PFSK-1 (cell line): ENCODE measurements around the gene IVNS1ABP.

Experiments used
- FOXP2 ChIP-seq: optimal IDR thresholded peaks from 2 replicates; pipeline ENCODE3; 2011; ENCODE audit warnings: borderline replicate concordance, control low read depth, inconsistent platforms; ENCODE audit not compliant: insufficient read depth; ENCODE audit errors: extremely low read length, extremely low read depth
- POLR2AphosphoS5 ChIP-seq: IDR thresholded peaks from 2 replicates; pipeline ENCODE4 v1.6.1; 2012; ENCODE audit warnings: low read depth, mild to moderate bottlenecking, control low read depth, low read length, moderate library complexity
- SIN3A ChIP-seq: IDR thresholded peaks from 2 replicates; pipeline ENCODE4 v1.6.1; 2012; ENCODE audit warnings: mild to moderate bottlenecking, low read length, moderate library complexity, borderline replicate concordance; ENCODE audit not compliant: insufficient read depth
- TAF1 ChIP-seq: IDR thresholded peaks from 2 replicates; pipeline ENCODE4 v1.6.1; 2012; ENCODE audit warnings: low read length, control low read depth, borderline replicate concordance; ENCODE audit not compliant: insufficient read depth
- TF ChIP-seq, protein P1 (sequence below), 2 experiments: IDR thresholded peaks; 2 replicates each; pipeline versions ENCODE4 v1.6.1 to v1.8.0; 2011 to 2012; ENCODE audit warnings: low read depth in 2 of 2, low read length in 2 of 2, control low read depth in 1 of 2, inconsistent platforms in 1 of 2, mild to moderate bottlenecking in 1 of 2, moderate library complexity in 1 of 2; ENCODE audit not compliant: insufficient read depth in 1 of 2

IVNS1ABP gene

DNA sequence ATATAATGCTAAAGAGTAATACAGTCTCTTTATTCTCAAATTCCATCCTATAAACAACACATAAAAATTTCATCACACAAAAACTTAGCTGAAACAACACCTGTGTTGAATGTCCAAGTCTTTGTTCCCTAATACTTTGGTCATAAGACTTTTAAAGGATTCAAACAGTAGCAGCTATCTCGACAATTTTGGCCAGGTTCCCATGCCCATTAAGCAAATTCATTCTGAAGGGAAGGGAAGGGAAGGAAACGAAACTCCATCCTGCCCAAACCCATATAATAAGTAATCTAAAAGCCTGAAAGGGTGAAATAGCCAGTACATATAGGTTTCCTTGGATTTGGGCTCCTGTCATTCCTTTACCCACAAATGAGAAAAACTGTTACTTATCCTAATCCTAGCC is 7.5 kb downstream of the IVNS1ABP start:
- TF ChIP-seq POLR2AphosphoS5: no peak
- TF ChIP-seq TAF1: no peak
- TF ChIP-seq, protein P1, sequence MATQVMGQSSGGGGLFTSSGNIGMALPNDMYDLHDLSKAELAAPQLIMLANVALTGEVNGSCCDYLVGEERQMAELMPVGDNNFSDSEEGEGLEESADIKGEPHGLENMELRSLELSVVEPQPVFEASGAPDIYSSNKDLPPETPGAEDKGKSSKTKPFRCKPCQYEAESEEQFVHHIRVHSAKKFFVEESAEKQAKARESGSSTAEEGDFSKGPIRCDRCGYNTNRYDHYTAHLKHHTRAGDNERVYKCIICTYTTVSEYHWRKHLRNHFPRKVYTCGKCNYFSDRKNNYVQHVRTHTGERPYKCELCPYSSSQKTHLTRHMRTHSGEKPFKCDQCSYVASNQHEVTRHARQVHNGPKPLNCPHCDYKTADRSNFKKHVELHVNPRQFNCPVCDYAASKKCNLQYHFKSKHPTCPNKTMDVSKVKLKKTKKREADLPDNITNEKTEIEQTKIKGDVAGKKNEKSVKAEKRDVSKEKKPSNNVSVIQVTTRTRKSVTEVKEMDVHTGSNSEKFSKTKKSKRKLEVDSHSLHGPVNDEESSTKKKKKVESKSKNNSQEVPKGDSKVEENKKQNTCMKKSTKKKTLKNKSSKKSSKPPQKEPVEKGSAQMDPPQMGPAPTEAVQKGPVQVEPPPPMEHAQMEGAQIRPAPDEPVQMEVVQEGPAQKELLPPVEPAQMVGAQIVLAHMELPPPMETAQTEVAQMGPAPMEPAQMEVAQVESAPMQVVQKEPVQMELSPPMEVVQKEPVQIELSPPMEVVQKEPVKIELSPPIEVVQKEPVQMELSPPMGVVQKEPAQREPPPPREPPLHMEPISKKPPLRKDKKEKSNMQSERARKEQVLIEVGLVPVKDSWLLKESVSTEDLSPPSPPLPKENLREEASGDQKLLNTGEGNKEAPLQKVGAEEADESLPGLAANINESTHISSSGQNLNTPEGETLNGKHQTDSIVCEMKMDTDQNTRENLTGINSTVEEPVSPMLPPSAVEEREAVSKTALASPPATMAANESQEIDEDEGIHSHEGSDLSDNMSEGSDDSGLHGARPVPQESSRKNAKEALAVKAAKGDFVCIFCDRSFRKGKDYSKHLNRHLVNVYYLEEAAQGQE (IDR thresholded peaks at IDR 0.05; ENCODE audit: insufficient read depth in 1 of 2, low read depth in 2 of 2, low read length in 2 of 2): no peak
- no peak for TF ChIP-seq SIN3A

DNA sequence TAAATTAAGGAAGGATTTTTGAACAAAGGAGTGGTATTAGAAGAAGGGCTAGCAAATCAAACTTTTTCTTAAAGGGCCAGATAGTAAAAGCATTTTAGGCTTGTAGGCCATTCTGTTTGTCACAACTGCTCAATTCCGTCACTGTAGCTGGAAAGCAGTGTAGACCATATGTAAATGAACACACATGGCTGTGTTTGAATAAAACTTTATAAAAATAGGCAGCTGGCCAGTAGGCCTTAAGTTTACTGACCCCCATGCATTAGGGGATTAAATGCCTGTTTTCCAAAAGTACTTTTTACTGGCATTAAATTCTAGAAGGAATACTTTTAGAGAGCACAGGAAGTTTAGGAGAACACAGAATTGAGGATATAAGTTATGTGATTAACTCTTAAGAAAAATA is 8.9 kb downstream of the IVNS1ABP start:
- TF ChIP-seq POLR2AphosphoS5 (no peak), TAF1 (no peak), SIN3A (no peak), FOXP2 (no peak)
- TF ChIP-seq, protein P1 (IDR thresholded peaks at IDR 0.05; ENCODE audit: insufficient read depth in 1 of 2, low read depth in 2 of 2, low read length in 2 of 2): no peak

DNA sequence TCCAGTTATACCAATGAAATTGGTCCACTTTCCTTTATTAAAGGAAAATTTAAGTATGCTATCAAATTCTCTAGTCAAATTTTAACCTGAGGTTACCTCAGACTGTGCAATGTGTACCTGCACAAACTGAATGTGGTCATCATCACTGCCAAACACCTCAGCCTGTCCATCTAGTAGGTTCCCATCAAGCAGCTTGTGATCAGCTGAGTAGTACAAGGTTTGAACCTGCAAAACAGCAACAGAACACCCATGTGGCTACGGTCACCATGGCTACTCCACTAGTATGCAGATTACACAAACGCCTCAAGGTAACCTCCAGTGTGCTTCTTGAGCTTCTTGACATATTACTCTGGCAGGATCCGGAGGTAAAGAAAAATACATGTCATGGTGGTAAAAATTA is 11.6 kb downstream of the IVNS1ABP start:
- TF ChIP-seq, protein P1 (IDR thresholded peaks at IDR 0.05; ENCODE audit: insufficient read depth in 1 of 2, low read depth in 2 of 2, low read length in 2 of 2): no peak
- no peak for TF ChIP-seq TAF1
- TF ChIP-seq POLR2AphosphoS5: no peak
- TF ChIP-seq FOXP2: no peak
- no peak for TF ChIP-seq SIN3A

DNA sequence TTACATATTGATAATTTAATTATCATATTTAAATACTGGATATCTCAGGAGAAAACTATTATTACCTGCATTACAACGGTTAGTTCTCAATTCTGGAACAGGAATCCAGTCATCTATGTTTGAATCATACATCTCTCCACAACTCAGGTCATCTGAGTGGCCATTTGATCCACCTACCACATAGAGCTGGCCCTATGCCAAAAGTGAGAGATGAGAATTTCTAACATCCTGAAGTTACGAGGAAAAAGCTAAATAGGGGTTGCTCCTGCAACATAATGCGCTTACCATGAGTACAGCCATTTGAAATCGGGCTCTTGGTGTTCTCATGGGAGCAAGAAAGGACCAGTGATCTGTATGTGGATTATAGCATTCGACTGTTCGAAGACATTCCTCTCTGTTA is 16.9 kb downstream of the IVNS1ABP start:
- no peak for TF ChIP-seq POLR2AphosphoS5
- no peak for TF ChIP-seq FOXP2
- TF ChIP-seq, protein P1 (IDR thresholded peaks at IDR 0.05; ENCODE audit: insufficient read depth in 1 of 2, low read depth in 2 of 2, low read length in 2 of 2): no peak
- TF ChIP-seq TAF1: no peak
- TF ChIP-seq SIN3A: no peak

DNA sequence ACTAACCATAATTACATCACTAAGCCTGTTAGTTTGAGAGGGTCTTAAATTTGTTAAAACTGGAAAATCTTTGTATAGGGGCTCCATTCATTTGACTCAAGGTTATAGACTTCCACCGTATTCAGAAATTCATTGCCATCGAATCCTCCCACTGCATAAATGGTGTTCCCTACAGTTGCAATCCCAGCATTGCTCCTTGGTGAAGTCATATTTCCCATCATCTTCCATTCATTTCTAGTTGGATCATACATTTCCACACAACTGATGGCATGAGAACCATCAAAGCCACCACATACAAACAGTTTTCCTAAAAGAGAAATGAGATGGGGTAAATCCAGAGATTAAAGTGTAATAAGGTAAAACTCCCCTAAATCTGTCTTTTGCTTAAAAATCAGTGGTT is 19.1 kb downstream of the IVNS1ABP start:
- TF ChIP-seq POLR2AphosphoS5 (no peak), SIN3A (no peak), FOXP2 (no peak), TAF1 (no peak)
- TF ChIP-seq, protein P1 (IDR thresholded peaks at IDR 0.05; ENCODE audit: insufficient read depth in 1 of 2, low read depth in 2 of 2, low read length in 2 of 2): no peak
